Ovary (tissue), 9 donors: Measurements from ENCODE around the gene AHRR. TPM values are rescaled to one million over a fixed set of nuclear protein-coding genes. Genes with fewer than 3 reads are reported as not detected.

Experiments
- DNase-seq, 5 donors: peaks; one replicate each; pipeline ENCODE4 v3.0.0-alpha.2; 2019 to 2020
- H3K27ac ChIP-seq, 2 donors: fragments of 200-600 bp; one replicate each; pipeline versions ENCODE4 v1.5.1 to v1.8.0; 2019 to 2022
- H3K27me3 ChIP-seq: fragments of 200-600 bp; one replicate; pipeline ENCODE4 v1.8.0; 2022
- H3K36me3 ChIP-seq: fragments of 200-600 bp; sonication (generic); one replicate; pipeline ENCODE4 v1.5.1; 2019
- H3K4me1 ChIP-seq: one replicate; pipeline ENCODE4 v1.8.1; 2013; ENCODE audit warnings: mild to moderate bottlenecking, moderate library complexity; ENCODE audit not compliant: insufficient read depth
- H3K4me3 ChIP-seq: fragments of 200-600 bp; sonication (generic); one replicate; pipeline ENCODE4 v1.5.1; 2017
- H3K9me3 ChIP-seq, 2 donors: fragments of 200-600 bp in 1 of 2; sonication (generic) in 1 of 2; one replicate each; pipeline versions ENCODE4 v1.5.1 to v1.8.1; 2013 to 2019; ENCODE audit warnings: mild to moderate bottlenecking in 1 of 2, moderate library complexity in 1 of 2
- CTCF ChIP-seq, 3 donors: fragments of 450-650 bp in 2 of 3; fragments of 200-600 bp in 1 of 3; IDR thresholded peaks; one replicate each; pipeline versions ENCODE4 v1.5.1 to v1.8.0; 2016 to 2022; ENCODE audit warnings: antibody characterized with exemption in 3 of 3, mild to moderate bottlenecking in 1 of 3
- EP300 ChIP-seq: sonication (generic); formaldehyde crosslinking; IDR thresholded peaks from one replicate; pipeline ENCODE4 v1.6.1; 2017; ENCODE audit warnings: antibody characterized with exemption
- POLR2A ChIP-seq: fragments of 450-650 bp; IDR thresholded peaks from one replicate; pipeline ENCODE4 v1.6.1; 2017; ENCODE audit warnings: antibody characterized with exemption, mild to moderate bottlenecking, moderate library complexity
- WGBS, 3 donors: extraction: QIAGEN DNeasy Blood & Tissue Kit in 1 of 3; methylation state at CpG; one replicate each; pipeline versions ENCODE4 v1.1.5 to v1.1.7; 2013 to 2017; 5-methylcytosine and 5-hydroxymethylcytosine counted together
- intact Hi-C, 4 donors: fragments of 100-400 bp; cut with DNase I; formaldehyde crosslinking; loops; one replicate each; pipeline versions ENCODE4 v1.11.0 to v1.15.1; 2022 to 2023
- polyA plus RNA-seq, 2 donors: library from polyadenylated mRNA; stranded (reverse); fragments of 200-250 nt in 1 of 2; fragments of 350-450 nt in 1 of 2; fragmentation: Illumina TruSeq in 1 of 2; extraction: RNeasy Lipid Tissue Mini Kit (QIAGEN cat#74804) in 1 of 2; gene quantifications; one replicate each; pipeline ENCODE4 v1.2.3, GENCODE V29; 2013 to 2014
- total RNA-seq, 7 donors: library from RNA; depleted of rRNA in 2 of 7; stranded (reverse); fragments of >200 nt in 2 of 7; fragmentation: NEBNext Ultra II Directional in 3 of 7; extraction: Animal tissue kit (Norgen Biotek cat#: 25700) in 3 of 7; gene quantifications; one replicate each; pipeline versions ENCODE4 v1.1.0 to v1.2.4, GENCODE V29; 2016 to 2023
- donor health status: DM: no; HTN: no; CAD: no; lungs with moderate emphysema.
- donor health status: DM: no; HTN: no; CAD: no.
- donor health status: Bipolar disorder and iron deficiency.
- donor health status: DM: yes; HTN: yes; CAD: no.
- donor health status: DM: no; HTN: no; CAD: no.
- donor health status: DM: yes; HTN: yes; CAD: no.

Gene AHRR
- total and polyA plus RNA-seq, 9 donors = 0.72 to 14.9 (median 2.0) TPM

- no peak for DNase-seq
- intact Hi-C loops = no loop called here
- H3K4me1 ChIP-seq = peaks cover 8% of the 10 kb centered on the region
- WGBS, 3 donors = 70 to 80% (median 76%) methylated on average over 13 of the region's 13 CpGs
- H3K4me3 ChIP-seq = no peak overlapping the region
- no peak overlapping the region for H3K27ac ChIP-seq
- H3K27me3 ChIP-seq = no peaks in the 10 kb centered on the region
- no peaks in the 10 kb centered on the region for H3K36me3 ChIP-seq
- no peaks in the 10 kb centered on the region for H3K9me3 ChIP-seq
- TF ChIP-seq EP300 (no peak), POLR2A (no peak), CTCF (IDR thresholded peaks at IDR 0.05) (no peak)
Measured at GRCh38 chr5:477871-478270, 156.4 kb downstream of the AHRR start.

GRCh38 chr5:478369-478981 lies 157.0 kb downstream of the AHRR start:
- no peak for DNase-seq
- peaks cover 8% of the 10 kb centered on the region for H3K4me1 ChIP-seq
- H3K27me3 ChIP-seq = no peaks in the 10 kb centered on the region
- H3K36me3 ChIP-seq = no peaks in the 10 kb centered on the region
- intact Hi-C loops = no loop called here
- TF ChIP-seq EP300 = no peak
- no peak for TF ChIP-seq CTCF (IDR thresholded peaks at IDR 0.05)
- TF ChIP-seq POLR2A = no peak
- H3K9me3 ChIP-seq = no peaks in the 10 kb centered on the region
- no peak overlapping the region for H3K27ac ChIP-seq
- 40 to 53% (median 49%) methylated on average over 15 to 18 of the region's 18 CpGs for WGBS, 3 donors
- H3K4me3 ChIP-seq = no peak overlapping the region

GRCh38 chr5:478982-479535 lies 157.5 kb downstream of the AHRR start:
- Histone ChIP-seq H3K9me3 (no peaks in the 10 kb centered on the region), H3K4me1 (peaks cover 8% of the 10 kb centered on the region), H3K4me3 (no peak overlapping the region), H3K27ac (no peak overlapping the region), H3K36me3 (no peaks in the 10 kb centered on the region), H3K27me3 (no peaks in the 10 kb centered on the region)
- TF ChIP-seq EP300 (no peak), POLR2A (no peak), CTCF (IDR thresholded peaks at IDR 0.05) (no peak)
- DNase-seq = no peak
- intact Hi-C loops = no loop called here
- WGBS, 3 donors = 57 to 67% (median 66%) methylated on average over 17 to 18 of the region's 18 CpGs

GRCh38 chr5:479566-480319 lies 158.2 kb downstream of the AHRR start:
- Histone ChIP-seq H3K36me3 (no peaks in the 10 kb centered on the region), H3K27ac (no peak overlapping the region), H3K9me3 (no peaks in the 10 kb centered on the region), H3K4me1 (peaks cover 8% of the 10 kb centered on the region), H3K4me3 (no peak overlapping the region), H3K27me3 (no peaks in the 10 kb centered on the region)
- WGBS, 3 donors = 69 to 72% (median 71%) methylated on average over 32 to 34 of the region's 34 CpGs
- intact Hi-C loops = loop anchor here in 1 of 4 donors (10.0 kb wide), 1 partner anchor 125 kb away; no protein-coding TSS in a partner anchor
- TF ChIP-seq CTCF (IDR thresholded peaks at IDR 0.05) = no peak
- no peak for TF ChIP-seq POLR2A
- no peak for TF ChIP-seq EP300
- no peak for DNase-seq
